ENCODE results near the gene SLC35G6. TPM values are rescaled to one million over a fixed set of nuclear protein-coding genes. Genes with fewer than 3 reads are reported as not detected.
A peak's percentile ranks its signal among the peaks of the same experiment; 100 is the strongest.
"Not testable (repeated sequence)": the region's sequence is repeated elsewhere in the genome, so short reads cannot be mapped to it uniquely, and the experiment has no call there.

SLC35G6 gene
- total RNA-seq, 2 experiments from 2014 or later, result not detected

DNA sequence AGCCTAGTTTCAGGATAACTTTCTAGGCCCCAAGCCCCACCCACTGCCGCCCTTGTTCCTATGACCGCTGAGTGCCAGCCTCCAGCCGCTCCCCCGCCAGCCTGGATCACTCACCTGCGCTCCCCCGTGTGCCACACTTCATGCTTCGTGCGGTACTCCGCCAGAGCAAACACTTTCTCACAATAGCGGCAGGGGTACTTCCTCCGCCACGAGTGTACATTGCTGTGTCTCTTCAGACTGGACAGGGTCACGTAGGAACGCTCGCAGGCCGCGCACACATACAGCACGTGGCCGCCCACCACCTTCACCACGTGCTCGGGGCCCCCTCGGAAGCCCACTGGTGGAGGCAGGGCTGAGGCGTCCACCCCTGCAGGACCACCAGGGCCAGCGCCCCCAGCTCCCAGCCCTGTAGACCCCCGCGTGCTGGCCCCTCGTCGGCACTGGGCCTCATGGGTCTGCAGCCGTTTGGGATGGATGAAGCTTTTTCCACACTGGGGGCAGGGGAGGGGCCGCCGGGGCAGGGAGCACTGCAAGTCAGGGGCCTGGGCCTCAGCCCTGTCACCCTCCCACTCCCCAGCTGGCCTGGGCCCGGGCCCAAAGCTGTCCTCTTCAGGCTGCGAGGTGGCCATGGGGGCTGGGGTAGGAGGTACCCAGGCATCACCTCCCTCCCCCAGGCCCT, 15.5 kb upstream of the SLC35G6 start:
- Mint-ChIP-seq H3K4me1 (peaks cover 4% of the 10 kb centered on the region), H3K36me3 (peaks cover 17% of the 10 kb centered on the region), H3K27ac (no peak overlapping the region), H3K4me3 (no peak overlapping the region), H3K9me3 (no peaks in the 10 kb centered on the region), H3K27me3 (no peaks in the 10 kb centered on the region)
- DNase-seq, result no peak
- POLR2A ChIA-PET, result interaction anchor here (0.7 to 3.6 kb wide), 2 partner anchors 11 to 373 kb away, joined by 3 to 18 read pairs; no protein-coding TSS in a partner anchor
- no peak for ATAC-seq (ENCODE audit: low read depth)

DNA sequence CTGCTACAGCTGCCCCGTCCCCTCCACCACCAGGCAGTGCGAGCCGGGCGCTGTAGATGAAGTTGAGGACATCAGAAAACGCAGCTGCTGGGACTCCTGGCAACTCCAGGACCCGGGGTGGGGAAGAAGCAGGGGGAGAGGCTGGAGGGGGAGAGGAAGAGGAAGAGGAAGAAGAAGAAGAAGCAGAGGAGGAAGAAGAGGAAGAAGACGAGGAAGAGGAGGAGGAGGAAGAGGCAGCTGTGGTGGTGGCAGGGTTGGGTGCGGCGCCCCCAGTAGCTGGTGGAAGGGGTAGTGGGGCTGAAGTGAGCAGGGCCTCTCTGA, 15.0 kb upstream of the SLC35G6 start:
- Mint-ChIP-seq H3K36me3 (peaks cover 14% of the 10 kb centered on the region), H3K27ac (no peak overlapping the region), H3K9me3 (no peaks in the 10 kb centered on the region), H3K4me3 (no peak overlapping the region), H3K4me1 (peaks cover 5% of the 10 kb centered on the region), H3K27me3 (no peaks in the 10 kb centered on the region)
- POLR2A ChIA-PET, result interaction anchor here (3.6 kb wide), 1 partner anchor 10 kb away, joined by 18 read pairs; no protein-coding TSS in a partner anchor
- ATAC-seq (ENCODE audit: low read depth), result no peak
- no peak for DNase-seq

DNA sequence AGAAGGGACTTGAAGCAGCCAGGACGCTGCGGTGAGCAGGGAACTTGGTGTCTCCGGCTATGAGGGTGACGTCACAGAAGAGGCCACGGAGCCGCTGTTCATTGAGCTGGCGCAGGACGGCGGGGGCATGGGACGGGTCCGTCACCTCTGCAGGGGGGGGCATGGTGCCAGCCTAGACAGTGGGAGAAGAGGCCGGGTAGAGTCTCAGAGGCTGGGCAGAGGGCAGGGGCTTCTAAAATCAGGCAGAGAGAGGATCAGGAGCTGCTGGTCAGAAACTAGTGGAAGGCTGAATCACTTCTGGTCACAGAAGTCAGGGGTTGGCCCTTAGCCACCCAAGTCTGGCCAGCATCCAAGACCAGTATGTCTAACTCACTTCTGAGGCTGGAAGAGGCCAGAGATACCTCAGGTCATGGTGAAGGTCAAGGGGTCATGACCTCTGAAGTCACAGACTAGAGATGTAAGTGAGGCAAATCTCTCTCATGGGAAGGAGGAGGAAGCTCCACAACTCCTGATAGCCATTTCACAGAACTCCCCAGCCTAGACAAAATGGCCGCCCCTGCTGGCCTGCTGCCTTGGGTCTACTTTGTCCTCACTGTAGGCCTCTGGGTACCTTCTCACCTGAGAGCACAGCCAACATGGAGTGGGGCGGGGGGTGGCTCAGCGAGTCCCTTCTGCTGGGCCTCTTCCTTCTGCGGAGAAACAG, 14.5 kb upstream of the SLC35G6 start:
- POLR2A ChIA-PET, result interaction anchor here (3.6 kb wide), 1 partner anchor 10 kb away, joined by 18 read pairs; no protein-coding TSS in a partner anchor
- Mint-ChIP-seq H3K27ac (peak overlapping the region; percentile 48), H3K9me3 (no peaks in the 10 kb centered on the region), H3K4me1 (peaks cover 10% of the 10 kb centered on the region), H3K27me3 (no peaks in the 10 kb centered on the region), H3K4me3 (no peak overlapping the region), H3K36me3 (peaks cover 12% of the 10 kb centered on the region)
- no peak for ATAC-seq (ENCODE audit: low read depth)
- no peak for DNase-seq

DNA sequence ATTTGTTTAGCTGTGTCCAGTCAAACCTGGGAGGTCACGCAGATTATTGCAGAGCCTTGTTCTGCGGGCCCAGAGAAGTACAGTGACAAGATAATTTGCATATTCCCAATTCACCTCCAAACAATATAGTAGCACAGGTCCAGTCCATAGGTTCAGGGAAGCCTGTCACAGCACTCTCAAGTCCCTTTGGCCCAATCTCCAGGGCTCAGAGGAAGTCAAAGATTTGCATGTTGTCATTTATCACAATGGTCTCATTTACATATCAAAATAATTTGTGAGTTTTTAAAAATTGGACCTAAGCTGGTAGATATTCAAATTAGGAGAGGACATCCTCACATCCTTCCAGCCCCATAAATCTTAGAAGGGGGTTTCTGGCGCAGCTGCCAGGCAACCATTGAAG, 13.7 kb upstream of the SLC35G6 start:
- Mint-ChIP-seq H3K36me3 (peaks cover 10% of the 10 kb centered on the region), H3K4me1 (peaks cover 14% of the 10 kb centered on the region), H3K27me3 (no peaks in the 10 kb centered on the region), H3K27ac (peak overlapping the region; percentile 48), H3K4me3 (no peak overlapping the region), H3K9me3 (no peaks in the 10 kb centered on the region)
- DNase-seq (no peak), ATAC-seq (ENCODE audit: low read depth) (no peak)
- POLR2A ChIA-PET, result interaction anchor here (0.7 to 3.6 kb wide), 2 partner anchors 9 to 12 kb away, joined by 3 to 18 read pairs; no protein-coding TSS in a partner anchor

DNA sequence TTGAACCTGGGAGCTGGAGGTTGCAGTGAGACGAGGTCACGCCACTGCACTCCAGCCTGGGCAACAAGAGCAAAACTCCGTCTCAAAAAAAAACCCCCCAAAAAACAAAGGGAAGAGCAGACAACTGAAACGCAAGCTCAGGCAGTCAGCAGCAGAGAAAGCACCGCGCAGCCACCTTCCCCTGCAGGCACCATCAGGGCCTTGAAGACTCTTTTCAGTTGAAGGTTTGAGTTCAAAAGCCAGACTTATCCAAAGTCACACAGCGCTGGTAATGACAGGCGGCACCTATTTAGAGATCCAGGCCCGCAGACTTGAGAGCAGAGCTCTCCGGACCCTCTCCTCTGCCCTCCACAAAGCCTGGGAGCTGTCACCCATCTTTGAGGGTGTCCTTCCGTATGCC, 13.0 kb upstream of the SLC35G6 start:
- peaks cover 8% of the 10 kb centered on the region for H3K36me3 Mint-ChIP-seq
- no peak overlapping the region for H3K27ac Mint-ChIP-seq
- no peaks in the 10 kb centered on the region for H3K27me3 Mint-ChIP-seq
- ATAC-seq (ENCODE audit: low read depth) (no peak), DNase-seq (no peak)
- POLR2A ChIA-PET, result interaction anchor here (1.1 to 3.6 kb wide), 2 partner anchors 8 to 12 kb away, joined by 3 to 18 read pairs; no protein-coding TSS in a partner anchor
- H3K4me1 Mint-ChIP-seq, result peaks cover 20% of the 10 kb centered on the region
- no peak overlapping the region for H3K4me3 Mint-ChIP-seq
- H3K9me3 Mint-ChIP-seq, result no peaks in the 10 kb centered on the region

DNA sequence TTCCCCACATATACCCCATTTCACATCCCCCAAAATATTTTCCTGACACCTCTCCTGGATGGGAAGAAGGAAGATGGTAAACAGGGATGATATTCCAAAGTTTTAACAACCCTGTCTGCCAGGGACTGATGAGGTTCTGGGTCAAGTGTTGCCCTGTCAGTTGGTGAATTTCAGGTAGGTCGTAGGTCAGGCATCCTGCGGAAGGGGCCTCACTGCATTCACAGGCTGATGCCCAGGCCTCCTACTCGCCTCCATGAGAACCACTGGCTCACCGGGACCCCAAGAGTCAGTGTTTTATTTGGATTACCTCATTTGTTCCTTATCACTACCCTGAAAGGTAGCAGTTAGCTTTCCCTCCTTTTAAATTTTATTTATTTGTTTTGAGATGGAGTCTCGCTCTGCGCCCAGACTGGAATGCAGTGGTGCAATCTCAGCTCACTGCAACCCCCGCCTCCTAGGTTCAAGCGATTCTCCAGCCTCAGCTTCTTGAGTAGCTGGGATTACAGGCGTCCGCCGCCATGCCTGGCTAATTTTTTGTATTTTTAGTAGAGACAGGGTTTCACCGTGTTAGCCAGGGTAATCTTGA, 12.3 kb upstream of the SLC35G6 start:
- Mint-ChIP-seq H3K27me3 (no peaks in the 10 kb centered on the region), H3K9me3 (no peaks in the 10 kb centered on the region), H3K4me3 (no peak overlapping the region), H3K36me3 (peaks cover 8% of the 10 kb centered on the region), H3K27ac (no peak overlapping the region), H3K4me1 (peaks cover 20% of the 10 kb centered on the region)
- DNase-seq, result no peak
- no peak for ATAC-seq (ENCODE audit: low read depth)
- POLR2A ChIA-PET, result interaction anchor here (1.1 kb wide), 1 partner anchor 12 kb away, joined by 3 read pairs; no protein-coding TSS in a partner anchor

DNA sequence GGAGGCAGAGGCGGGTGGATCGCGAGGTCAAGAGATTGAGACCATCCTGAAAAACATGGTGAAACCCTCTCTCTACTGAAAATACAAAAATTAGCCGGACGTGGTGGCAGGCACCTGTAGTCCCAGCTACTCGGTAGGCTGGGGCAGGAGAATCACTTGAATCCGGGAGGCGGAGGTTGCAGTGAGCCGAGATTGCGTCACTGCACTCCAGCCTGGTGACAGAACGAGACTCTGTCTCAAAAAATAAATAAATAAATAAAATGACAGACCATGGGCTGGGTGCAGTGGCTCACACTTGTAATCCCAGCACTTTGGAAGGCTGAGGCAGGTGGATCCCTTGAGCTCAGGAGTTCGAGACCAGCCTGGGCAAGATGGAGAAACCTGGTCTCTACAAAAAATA, 11.4 kb upstream of the SLC35G6 start:
- H3K27ac Mint-ChIP-seq; H3K27me3 Mint-ChIP-seq; H3K36me3 Mint-ChIP-seq; ATAC-seq (ENCODE audit: low read depth); DNase-seq; H3K4me3 Mint-ChIP-seq; H3K9me3 Mint-ChIP-seq: not testable (repeated sequence)
- POLR2A ChIA-PET, result interaction anchor here (2.3 kb wide), 1 partner anchor 10 kb away, joined by 7 read pairs; the partner anchor contains the start of gene ZBTB4
- peaks cover 20% of the 10 kb centered on the region for H3K4me1 Mint-ChIP-seq

DNA sequence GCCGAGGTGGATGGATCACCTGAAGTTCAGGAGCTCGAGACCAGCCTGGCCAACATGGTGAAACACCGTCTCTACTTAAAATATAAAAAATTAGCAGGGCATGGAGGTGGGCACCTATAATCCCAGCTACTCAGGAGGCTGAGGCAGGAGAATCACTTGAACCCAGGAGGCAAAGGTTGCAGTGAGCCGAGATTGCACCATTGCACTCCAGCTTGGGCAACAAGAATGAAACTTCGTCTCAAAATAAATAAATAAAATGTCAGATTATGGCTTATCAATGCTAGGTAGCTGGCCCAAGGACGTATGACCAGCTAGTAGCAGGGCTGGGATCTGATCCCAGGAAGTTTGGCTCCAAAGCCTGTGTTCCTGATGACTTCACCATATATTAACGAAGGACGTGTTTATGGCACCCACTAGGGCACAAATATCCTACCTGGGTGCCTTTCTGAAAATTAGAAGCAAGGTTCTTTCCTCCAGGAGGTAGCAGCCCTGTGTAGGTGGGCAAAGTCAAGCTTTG, 10.7 kb upstream of the SLC35G6 start:
- H3K27me3 Mint-ChIP-seq; H3K27ac Mint-ChIP-seq; ATAC-seq (ENCODE audit: low read depth); H3K4me3 Mint-ChIP-seq; H3K9me3 Mint-ChIP-seq; DNase-seq; H3K36me3 Mint-ChIP-seq: not testable (repeated sequence)
- peaks cover 20% of the 10 kb centered on the region for H3K4me1 Mint-ChIP-seq
- POLR2A ChIA-PET, result interaction anchor here (1.0 to 2.3 kb wide), 3 partner anchors 9 to 14 kb away, joined by 4 to 11 read pairs (median 7); partner anchors contain the start of genes POLR2A and ZBTB4

DNA sequence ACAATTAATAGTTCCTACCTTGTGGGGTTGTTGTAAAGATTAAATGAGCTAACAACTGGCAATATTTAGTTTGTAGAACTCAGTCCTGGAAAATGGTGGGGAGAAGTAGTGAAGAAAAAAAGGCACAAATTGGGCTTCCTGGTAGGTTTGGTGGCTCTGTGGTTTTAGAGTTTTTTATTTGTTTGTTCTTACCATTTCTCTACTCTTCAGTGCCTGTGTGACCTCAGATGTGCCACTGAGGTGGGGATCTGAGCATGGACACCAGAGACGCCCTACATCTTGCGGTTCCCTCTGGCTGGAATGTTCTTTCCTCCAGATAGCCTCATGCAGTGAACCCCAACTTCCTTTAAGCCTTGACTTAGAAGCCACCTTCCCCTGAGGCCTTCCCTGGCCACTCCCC, 9.5 kb upstream of the SLC35G6 start:
- Mint-ChIP-seq H3K27ac (peak overlapping the region; percentile 82), H3K9me3 (no peaks in the 10 kb centered on the region), H3K27me3 (no peaks in the 10 kb centered on the region), H3K36me3 (peaks cover 6% of the 10 kb centered on the region), H3K4me3 (peak overlapping the region; percentile 39), H3K4me1 (peaks cover 28% of the 10 kb centered on the region)
- ATAC-seq (ENCODE audit: low read depth), result peak; percentile 33
- DNase-seq, result no peak
- POLR2A ChIA-PET, result interaction anchor here (2.3 kb wide), 2 partner anchors 8 to 13 kb away, joined by 7 to 11 read pairs; partner anchors contain the start of genes POLR2A and ZBTB4

DNA sequence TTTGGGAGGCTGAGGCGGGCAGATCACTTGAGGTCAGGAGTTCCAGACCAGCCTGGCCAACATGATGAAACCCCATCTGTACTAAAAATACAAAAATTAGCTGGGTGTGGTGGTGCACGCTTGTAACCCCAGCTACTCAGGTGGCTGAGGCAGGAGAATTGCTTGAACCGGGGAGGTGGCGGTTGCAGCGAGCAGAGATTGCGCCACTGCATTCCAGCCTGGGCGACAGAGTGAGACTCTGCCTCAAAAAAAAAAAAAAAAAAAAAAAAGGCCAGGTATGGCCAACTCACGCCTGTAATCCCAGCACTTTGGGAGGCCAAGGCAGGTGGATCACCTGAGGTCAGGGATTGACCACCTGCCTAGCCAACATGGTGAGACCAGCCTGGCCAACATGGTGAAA, 6.5 kb upstream of the SLC35G6 start:
- DNase-seq; ATAC-seq (ENCODE audit: low read depth); H3K27ac Mint-ChIP-seq; H3K27me3 Mint-ChIP-seq; H3K4me3 Mint-ChIP-seq; H3K9me3 Mint-ChIP-seq: not testable (repeated sequence)
- H3K4me1 Mint-ChIP-seq, result peaks cover 46% of the 10 kb centered on the region
- POLR2A ChIA-PET, result interaction anchor here (0.7 to 7.4 kb wide), 5 partner anchors 8 to 97 kb away, joined by 5 to 94 read pairs (median 18); partner anchors contain the start of gene TMEM102
- peaks cover 13% of the 10 kb centered on the region for H3K36me3 Mint-ChIP-seq

DNA sequence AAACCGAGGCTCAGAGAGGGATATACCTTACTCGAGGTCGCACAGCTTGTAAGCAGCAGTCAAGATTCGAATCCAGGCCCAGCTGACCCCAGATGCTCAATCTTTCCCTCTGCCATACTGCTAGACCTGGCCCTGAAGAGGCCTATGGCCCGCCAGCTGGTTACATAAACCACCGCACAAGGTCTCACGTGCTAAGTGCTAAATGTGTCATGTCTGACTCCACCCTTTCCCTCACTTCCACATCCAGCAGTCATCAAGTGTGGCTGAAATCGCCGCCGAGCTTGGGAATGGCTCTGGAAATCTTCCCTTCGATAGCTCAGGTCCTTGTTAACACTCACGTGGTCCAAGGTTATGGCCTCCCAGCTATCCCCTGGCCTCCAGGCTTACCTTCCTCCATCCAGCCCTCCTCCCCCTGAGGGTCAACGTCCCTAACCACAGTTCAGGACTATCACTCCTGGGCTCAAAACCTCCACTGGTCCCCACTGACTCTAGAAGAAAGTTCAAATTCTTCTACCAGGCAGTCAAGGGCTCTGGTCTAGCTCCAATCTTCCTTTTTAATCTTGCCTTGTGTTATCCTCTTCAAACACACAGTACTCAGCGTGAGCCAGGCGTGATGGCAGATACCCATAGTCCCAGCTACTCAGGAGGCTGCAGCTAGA, 5.4 kb upstream of the SLC35G6 start:
- Mint-ChIP-seq H3K4me3 (peak overlapping the region; percentile 95), H3K27me3 (no peaks in the 10 kb centered on the region), H3K9me3 (no peaks in the 10 kb centered on the region), H3K36me3 (peaks cover 13% of the 10 kb centered on the region), H3K4me1 (peaks cover 50% of the 10 kb centered on the region), H3K27ac (peak overlapping the region; percentile 89)
- ATAC-seq (ENCODE audit: low read depth), result no peak
- DNase-seq, result no peak
- POLR2A ChIA-PET, result interaction anchor here (0.5 to 7.4 kb wide), 10 partner anchors 9 to 211 kb away, joined by 3 to 94 read pairs (median 6); partner anchors contain the start of genes POLR2A, TMEM102 and TP53

DNA sequence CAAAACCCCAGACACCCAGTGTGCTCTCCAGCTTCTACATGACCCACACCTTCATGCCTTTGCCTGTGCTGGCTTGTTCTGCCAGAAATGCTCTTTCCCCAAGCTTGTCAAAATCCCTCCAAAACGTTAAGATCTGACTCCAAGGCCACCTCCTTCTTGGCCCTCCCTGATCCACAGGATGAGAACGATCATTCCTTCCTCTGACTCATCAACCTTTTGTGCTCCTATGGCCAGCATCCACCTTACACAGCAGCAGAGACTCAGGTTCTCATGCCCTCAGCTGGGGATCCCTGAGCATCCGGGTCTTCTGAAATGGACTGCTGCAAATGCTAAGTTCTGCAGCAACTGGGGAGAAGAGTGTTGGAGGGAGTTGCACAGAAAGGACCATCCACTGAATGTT, 4.8 kb upstream of the SLC35G6 start:
- no peak for ATAC-seq (ENCODE audit: low read depth)
- Mint-ChIP-seq H3K9me3 (no peaks in the 10 kb centered on the region), H3K27me3 (no peaks in the 10 kb centered on the region), H3K4me3 (peak overlapping the region; percentile 95), H3K27ac (peak overlapping the region; percentile 89), H3K4me1 (peaks cover 50% of the 10 kb centered on the region), H3K36me3 (peaks cover 13% of the 10 kb centered on the region)
- POLR2A ChIA-PET, result interaction anchor here (0.8 to 7.4 kb wide), 10 partner anchors 10 to 211 kb away, joined by 3 to 94 read pairs (median 6); partner anchors contain the start of genes POLR2A, TMEM102 and TP53
- no peak for DNase-seq
